Activated CD4-positive, alpha-beta T cell treated with anti-CD3 and anti-CD28 coated beads, Interleukin-2, Interleukin-4, amounts not matched to agents 100 ng/mL and 50 ng/mL, durations not matched to agents 16 hours and 8 hours (primary cell): Measurements from ENCODE around the gene PARP6.
A peak's percentile ranks its signal among the peaks of the same experiment; 100 is the strongest.

Experiments used
- DNase-seq: peaks from one replicate; pipeline ENCODE4 v3.0.0-alpha.2; 2020; ENCODE audit warnings: low spot score

PARP6 gene

GRCh38 chr15:72272213-72272996, at the start of gene PARP6:
Gene PARP6, minus strand, starts transcription at chr15:72272554. Its CDS starts 5,077 bp downstream, at chr15:72267477.
- DNase-seq, result peak; percentile 98

GRCh38 chr15:72319985-72320671, 47.8 kb upstream of the PARP6 start, which contains the start of gene CELF6:
Gene CELF6, minus strand, starts transcription at chr15:72320157. Its CDS starts 283 bp downstream, at chr15:72319874.
- DNase-seq, result peak; percentile 45

GRCh38 chr15:72319360-72319984, 47.1 kb upstream of the PARP6 start:
- no peak for DNase-seq

- DNase-seq, result no peak
Observed at GRCh38 chr15:72318408-72318942, 46.1 kb upstream of the PARP6 start.

GRCh38 chr15:72315706-72316370, 43.5 kb upstream of the PARP6 start:
- no peak for DNase-seq

- no peak for DNase-seq
Observed at GRCh38 chr15:72313881-72314280, 41.5 kb upstream of the PARP6 start.

GRCh38 chr15:72313448-72313840, 41.1 kb upstream of the PARP6 start:
- no peak for DNase-seq

- DNase-seq, result peak; percentile 62
Observed at GRCh38 chr15:72312605-72313447, 40.5 kb upstream of the PARP6 start.

GRCh38 chr15:72307026-72307425, 34.7 kb upstream of the PARP6 start:
- no peak for DNase-seq

GRCh38 chr15:72306211-72306785, 33.9 kb upstream of the PARP6 start:
- peak; percentile 65 for DNase-seq

GRCh38 chr15:72304596-72304995, 32.2 kb upstream of the PARP6 start:
- DNase-seq, result no peak

- DNase-seq, result no peak
Observed at GRCh38 chr15:72302955-72303354, 30.6 kb upstream of the PARP6 start.

- DNase-seq, result no peak
Observed at GRCh38 chr15:72289597-72290325, 17.4 kb upstream of the PARP6 start.

- DNase-seq, result no peak
Observed at GRCh38 chr15:72288796-72289596, 16.6 kb upstream of the PARP6 start.

- DNase-seq, result peak; percentile 40
Observed at GRCh38 chr15:72285927-72286516, 13.7 kb upstream of the PARP6 start.

- DNase-seq, result no peak
Observed at GRCh38 chr15:72285402-72285801, 13.0 kb upstream of the PARP6 start.

GRCh38 chr15:72284781-72285180, 12.4 kb upstream of the PARP6 start:
- no peak for DNase-seq

- no peak for DNase-seq
Observed at GRCh38 chr15:72281713-72282112, 9.4 kb upstream of the PARP6 start.

- no peak for DNase-seq
Observed at GRCh38 chr15:72280751-72281150, 8.4 kb upstream of the PARP6 start.
